ENCODE measurements around the gene SMIM8. TPM values are rescaled to one million over a fixed set of nuclear protein-coding genes. Genes with fewer than 3 reads are reported as not detected.

Gene SMIM8
- total RNA-seq, 1 donor from 2014 or later: 2.9 TPM

Other genes with a start within 250 kb of the SMIM8 start
- gene CGA, start 227.5 kb upstream of the SMIM8 start, total RNA-seq: not detected
- gene ZNF292, start 167.0 kb upstream of the SMIM8 start, total RNA-seq: 19.1 TPM
- gene GJB7, start 6.7 kb downstream of the SMIM8 start, total RNA-seq: not detected
- gene C6orf163, start 22.2 kb downstream of the SMIM8 start, total RNA-seq: not detected
- 1.4 TPM for gene CFAP206, start 85.4 kb downstream of the SMIM8 start, total RNA-seq
- 7.9 TPM for gene SLC35A1, start 150.4 kb downstream of the SMIM8 start, total RNA-seq

Measured in ascending aorta (tissue), 1 donor.